Peyer's patch (tissue), 4 donors: ENCODE measurements around the gene MYL1.

Source experiments
- CTCF ChIP-seq, 6 experiments: fragments of 450-650 bp in 4 of 6; fragments of 200-600 bp in 2 of 6; sonication (generic) in 1 of 6; IDR thresholded peaks; one replicate each; pipeline ENCODE4 v1.5.1; 2017 to 2019; ENCODE audit warnings: antibody characterized with exemption in 6 of 6, mild to moderate bottlenecking in 3 of 6, moderate library complexity in 1 of 6
- POLR2A ChIP-seq, 2 donors: fragments of 450-650 bp; IDR thresholded peaks; one replicate each; pipeline ENCODE4 v1.5.1; 2017; ENCODE audit warnings: antibody characterized with exemption in 2 of 2, mild to moderate bottlenecking in 2 of 2, moderate library complexity in 2 of 2

GRCh38 chr2:210262036-210262435, 52.9 kb downstream of the MYL1 start:
- TF ChIP-seq CTCF (IDR thresholded peaks at IDR 0.05) (no peak), POLR2A (IDR thresholded peaks at IDR 0.05) (no peak)
